ENCODE results near the gene CMSS1.

Gene CMSS1

GRCh38 chr3:100113723-100114412 lies 296.2 kb downstream of the CMSS1 start:
- DNase-seq (ENCODE audit: insufficient read length, low spot score) = no peak
- no peak for FAIRE-seq

GRCh38 chr3:100114413-100115030 lies 296.9 kb downstream of the CMSS1 start, which contains the start of gene FILIP1L:
Gene FILIP1L (minus strand): TSS chr3:100114501.
- DNase-seq (ENCODE audit: insufficient read length, low spot score) (no peak), FAIRE-seq (no peak)
- TF ChIP-seq, protein P1, sequence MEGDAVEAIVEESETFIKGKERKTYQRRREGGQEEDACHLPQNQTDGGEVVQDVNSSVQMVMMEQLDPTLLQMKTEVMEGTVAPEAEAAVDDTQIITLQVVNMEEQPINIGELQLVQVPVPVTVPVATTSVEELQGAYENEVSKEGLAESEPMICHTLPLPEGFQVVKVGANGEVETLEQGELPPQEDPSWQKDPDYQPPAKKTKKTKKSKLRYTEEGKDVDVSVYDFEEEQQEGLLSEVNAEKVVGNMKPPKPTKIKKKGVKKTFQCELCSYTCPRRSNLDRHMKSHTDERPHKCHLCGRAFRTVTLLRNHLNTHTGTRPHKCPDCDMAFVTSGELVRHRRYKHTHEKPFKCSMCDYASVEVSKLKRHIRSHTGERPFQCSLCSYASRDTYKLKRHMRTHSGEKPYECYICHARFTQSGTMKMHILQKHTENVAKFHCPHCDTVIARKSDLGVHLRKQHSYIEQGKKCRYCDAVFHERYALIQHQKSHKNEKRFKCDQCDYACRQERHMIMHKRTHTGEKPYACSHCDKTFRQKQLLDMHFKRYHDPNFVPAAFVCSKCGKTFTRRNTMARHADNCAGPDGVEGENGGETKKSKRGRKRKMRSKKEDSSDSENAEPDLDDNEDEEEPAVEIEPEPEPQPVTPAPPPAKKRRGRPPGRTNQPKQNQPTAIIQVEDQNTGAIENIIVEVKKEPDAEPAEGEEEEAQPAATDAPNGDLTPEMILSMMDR (IDR thresholded peaks at IDR 0.05; ENCODE audit: insufficient read depth, missing control alignments) = no peak

More at GRCh38 chr3:100113723-100114412, 296.2 kb downstream of the CMSS1 start:
- TF ChIP-seq, protein P1 (IDR thresholded peaks at IDR 0.05; ENCODE audit: insufficient read depth, missing control alignments) = no peak

DNA sequence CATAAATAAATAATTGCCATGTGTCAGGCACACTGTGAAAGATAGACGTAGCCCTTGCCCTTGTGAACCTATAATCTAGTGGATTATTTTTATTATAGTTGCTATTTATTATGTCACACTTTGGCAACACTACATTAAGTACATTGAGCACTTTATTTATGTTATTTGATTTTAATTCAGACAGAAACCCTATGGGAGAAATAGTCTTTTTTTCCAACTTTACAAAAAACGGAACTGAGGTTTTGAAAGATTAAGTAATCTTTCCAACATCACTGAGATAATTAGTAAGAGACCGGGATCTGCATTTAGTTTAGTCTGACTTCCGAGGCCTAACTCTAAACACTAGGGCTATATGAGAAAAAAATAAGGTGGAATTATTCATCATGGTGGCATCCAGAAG lies 299.4 kb downstream of the CMSS1 start:
- DNase-seq (ENCODE audit: insufficient read length, low spot score) = no peak
- FAIRE-seq = no peak
- TF ChIP-seq, protein P1 (IDR thresholded peaks at IDR 0.05; ENCODE audit: insufficient read depth, missing control alignments) = no peak

DNA sequence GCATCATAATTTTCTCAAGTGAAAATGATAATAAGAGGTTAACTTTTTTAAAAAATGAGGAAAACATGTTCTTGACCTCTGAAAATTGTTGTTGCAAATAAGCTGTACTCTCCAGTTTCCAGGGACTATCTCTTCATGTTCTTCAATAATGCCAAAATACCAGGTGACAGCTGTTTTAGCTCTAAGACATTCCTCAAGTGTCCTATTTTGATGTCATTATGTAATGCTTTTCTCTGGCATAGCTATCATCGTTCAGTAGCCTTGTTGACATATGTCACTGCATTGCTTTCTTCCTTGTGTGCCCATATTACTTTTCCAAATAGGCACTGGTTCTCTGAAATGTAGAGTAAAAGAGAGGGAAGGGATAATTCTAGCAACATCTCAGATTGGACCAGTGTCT lies 302.4 kb downstream of the CMSS1 start:
- FAIRE-seq (no peak), DNase-seq (ENCODE audit: insufficient read length, low spot score) (no peak)
- TF ChIP-seq, protein P1 (IDR thresholded peaks at IDR 0.05; ENCODE audit: insufficient read depth, missing control alignments) = no peak

DNA sequence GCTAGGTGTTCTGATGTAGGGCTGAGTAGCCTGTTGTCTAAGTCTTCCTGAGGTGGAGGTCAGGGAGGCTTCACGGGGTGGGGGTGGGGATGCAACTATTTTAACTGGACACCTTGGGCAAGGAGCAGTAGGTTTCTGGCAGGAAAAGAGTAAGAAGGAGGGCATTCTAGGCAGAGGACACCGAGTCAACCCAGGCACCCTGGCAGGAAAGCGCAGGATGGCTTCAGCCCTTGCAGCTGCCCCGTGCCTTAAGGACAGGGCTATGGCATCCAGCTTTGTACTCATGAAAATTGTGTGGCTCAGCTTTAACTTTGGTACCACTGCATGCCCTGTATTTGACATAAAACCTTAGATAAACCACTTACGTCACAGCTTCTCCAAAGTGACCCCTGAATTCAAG lies 303.0 kb downstream of the CMSS1 start:
- DNase-seq (ENCODE audit: insufficient read length, low spot score) = no peak
- TF ChIP-seq, protein P1 (IDR thresholded peaks at IDR 0.05; ENCODE audit: insufficient read depth, missing control alignments) = no peak
- no peak for FAIRE-seq

DNA sequence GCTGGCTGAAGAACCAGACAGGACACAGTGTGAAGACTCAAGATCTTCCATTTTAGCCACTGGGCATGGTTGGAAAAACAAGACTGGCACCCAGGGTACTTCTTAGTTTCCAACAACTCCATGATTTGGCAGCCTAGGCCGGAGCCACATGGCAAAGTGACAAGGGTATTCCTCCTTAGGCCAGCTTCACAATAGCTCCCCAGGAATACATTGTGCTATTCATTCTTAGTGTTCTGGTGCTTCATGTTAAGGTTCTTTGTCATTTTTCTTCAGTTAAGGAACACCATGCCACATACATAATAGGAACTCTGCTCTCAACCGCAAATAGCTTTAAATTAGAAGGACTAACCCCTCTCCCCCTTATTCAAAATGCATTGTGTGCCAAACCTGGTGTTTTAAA lies 304.7 kb downstream of the CMSS1 start:
- no peak for DNase-seq (ENCODE audit: insufficient read length, low spot score)
- no peak for FAIRE-seq
- TF ChIP-seq, protein P1 (IDR thresholded peaks at IDR 0.05; ENCODE audit: insufficient read depth, missing control alignments) = no peak

DNA sequence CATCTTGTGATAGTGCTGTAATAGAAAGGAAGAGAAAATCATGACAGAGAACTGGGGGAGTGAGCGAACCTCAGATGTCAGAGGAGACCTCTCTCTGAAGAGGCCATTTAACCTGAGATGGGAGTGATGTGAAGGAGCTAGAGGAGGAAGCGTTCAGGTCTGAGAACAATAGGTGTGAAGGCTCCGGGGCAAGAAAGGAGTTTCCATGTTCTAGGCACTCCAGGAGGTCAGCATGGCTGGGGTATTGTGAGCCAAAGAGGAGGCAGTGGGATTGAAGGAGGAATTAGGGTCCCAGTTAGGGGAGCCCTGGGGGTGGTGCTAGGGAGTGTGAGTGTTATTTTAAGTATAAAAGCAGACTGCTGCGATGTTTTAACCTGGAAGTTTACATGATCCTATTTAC lies 305.4 kb downstream of the CMSS1 start:
- TF ChIP-seq, protein P1 (IDR thresholded peaks at IDR 0.05; ENCODE audit: insufficient read depth, missing control alignments) = no peak
- DNase-seq (ENCODE audit: insufficient read length, low spot score) (no peak), FAIRE-seq (no peak)

All from D721Med (cell line).